Embryonic facial prominence (tissue), 1 donor: ENCODE measurements around the gene CCR7.

Experiments used
- DNase-seq: peaks from one replicate; pipeline ENCODE4 v3.0.0-alpha.2; 2016; ENCODE audit errors: extremely low spot score

CCR7 gene

GRCh38 chr17:40516581-40517285, 48.5 kb downstream of the CCR7 start:
- no peak for DNase-seq

DNA sequence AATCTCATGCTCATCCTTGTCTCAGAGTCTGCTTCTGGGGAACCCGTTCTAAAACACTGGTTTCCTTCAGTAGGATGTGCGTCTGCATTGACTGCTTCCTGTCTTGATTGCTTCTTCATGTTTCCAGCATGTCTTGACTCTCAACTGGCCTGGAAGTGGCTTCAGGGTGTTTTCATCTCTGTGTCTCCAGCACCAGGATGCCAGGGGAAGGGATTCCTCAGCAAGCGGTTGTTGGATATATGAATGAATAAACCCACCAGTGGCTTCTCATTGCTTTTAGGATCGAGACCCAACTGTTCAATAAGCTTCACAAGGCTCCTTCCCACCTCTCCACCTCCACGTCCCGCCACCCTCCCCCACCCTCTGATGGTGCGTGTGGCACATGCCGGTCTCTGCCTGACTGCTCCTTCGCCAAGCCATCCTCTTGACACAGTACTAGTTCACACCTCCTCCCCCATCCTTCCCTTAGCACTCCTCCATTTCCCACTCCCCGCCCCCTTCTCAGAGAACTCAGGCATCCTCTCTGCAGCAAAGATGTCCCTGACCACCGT, 49.7 kb downstream of the CCR7 start:
- DNase-seq = no peak

GRCh38 chr17:40515011-40515410, 50.3 kb downstream of the CCR7 start:
- no peak for DNase-seq

DNA sequence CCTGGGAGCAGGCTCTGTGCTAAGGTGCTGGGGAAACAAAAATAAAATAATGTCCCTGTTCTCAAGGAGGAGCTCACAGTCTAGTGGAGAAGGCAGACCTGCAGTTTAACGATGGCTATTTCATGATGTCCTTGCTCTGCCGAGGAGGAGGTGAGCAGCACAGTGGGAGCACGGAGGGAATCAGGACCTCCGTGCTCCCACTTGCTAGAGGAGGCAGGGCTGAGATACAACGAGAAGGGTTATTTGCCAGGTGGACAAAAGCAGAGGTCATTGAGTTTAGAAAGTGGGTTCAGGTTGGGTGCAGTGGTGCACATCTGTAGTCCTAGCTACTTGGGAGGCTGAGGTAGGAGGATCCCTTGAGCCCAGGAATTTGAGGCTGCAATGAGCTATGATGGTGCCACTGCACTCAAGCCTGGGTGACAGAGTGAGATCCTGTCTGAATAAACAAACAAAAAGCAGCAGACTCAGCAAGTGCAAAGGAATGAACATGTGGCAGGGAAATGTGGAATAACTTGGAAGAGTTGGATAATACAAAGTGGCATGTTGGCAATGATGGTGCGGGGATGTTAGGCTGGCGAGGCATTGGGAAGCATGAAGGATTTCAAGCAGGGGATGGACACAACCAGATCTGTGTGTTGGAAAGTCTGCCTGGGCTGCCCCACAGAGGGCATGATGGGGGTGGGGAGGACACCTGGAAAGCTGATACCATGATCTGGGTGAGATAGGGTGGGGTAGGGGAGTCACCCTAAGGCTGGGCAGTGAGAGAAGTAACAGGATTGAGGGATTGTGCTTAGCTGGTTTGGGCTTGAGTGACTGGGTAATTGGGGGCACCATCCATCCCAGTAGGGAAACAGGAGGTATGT, 51.0 kb downstream of the CCR7 start:
- DNase-seq = no peak

DNA sequence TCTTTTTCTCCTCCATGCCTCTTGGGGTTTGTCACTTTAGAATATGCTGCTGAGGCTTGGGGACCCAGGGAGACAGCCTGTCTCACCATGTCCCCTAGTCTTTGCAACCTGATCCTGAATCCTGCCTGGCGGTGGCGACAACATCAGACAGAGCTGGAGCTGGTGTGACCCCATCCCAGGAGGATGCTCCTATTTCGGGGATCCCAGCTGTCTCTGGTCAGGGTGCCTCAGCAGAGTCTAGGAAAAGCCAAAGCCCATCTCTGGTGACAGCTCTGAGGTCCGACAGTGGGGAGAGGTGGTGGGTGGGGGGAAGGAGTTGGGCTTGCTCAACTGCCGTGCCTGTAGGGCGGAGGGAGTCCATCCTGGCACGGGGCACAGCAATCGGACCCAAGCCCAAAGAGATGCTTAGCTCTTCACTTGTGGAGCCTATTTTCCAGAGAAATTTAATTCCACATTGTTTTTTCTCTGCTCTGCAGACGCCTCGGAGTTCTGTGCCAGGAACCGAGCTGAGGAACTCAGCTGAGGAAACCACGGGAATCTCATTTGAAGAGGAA, 53.5 kb downstream of the CCR7 start:
- no peak for DNase-seq

GRCh38 chr17:40511136-40511535, 54.1 kb downstream of the CCR7 start:
- no peak for DNase-seq

- no peak for DNase-seq
Observed at GRCh38 chr17:40510328-40510648, 55.0 kb downstream of the CCR7 start.

- DNase-seq = no peak
Observed at GRCh38 chr17:40509626-40510327, 55.5 kb downstream of the CCR7 start.

DNA sequence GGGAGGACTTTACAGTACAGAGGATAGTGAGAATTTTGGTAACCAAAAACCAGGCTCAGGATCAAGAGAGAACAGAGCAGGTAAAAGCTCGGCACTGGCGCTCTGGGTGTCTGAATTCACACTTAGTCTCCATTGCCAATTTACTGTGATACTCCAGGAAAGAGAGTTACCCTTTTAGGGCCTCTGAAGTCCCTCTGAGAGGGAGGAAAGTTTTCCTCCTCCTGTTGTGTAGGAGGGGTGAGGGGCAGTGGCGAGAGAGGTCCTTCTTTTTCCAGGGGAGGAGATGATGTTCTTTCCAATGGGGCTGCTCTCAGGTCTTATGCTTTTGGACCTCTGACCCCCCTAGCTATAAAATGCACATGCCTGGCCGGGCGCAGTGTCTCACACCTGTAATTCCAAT, 58.5 kb downstream of the CCR7 start:
- no peak for DNase-seq
